Activated T-cell treated with anti-CD3 and anti-CD28 coated beads, Interleukin-2, amount 50 U/mL, for 72 hours (primary cell): Measurements from ENCODE around the gene ZCCHC7. TPM values are rescaled to one million over a fixed set of nuclear protein-coding genes. Genes with fewer than 3 reads are reported as not detected.
"Not testable (repeated sequence)": the region's sequence is repeated elsewhere in the genome, so short reads cannot be mapped to it uniquely, and the experiment has no call there.

Source experiments
- ATAC-seq, 2 donors: fragments of 150-1000 bp; cut with Tn5 transposase; replicated peaks in 1 of 2; 2 replicates each; pipeline ENCODE4 v1.10.0; 2021; ENCODE audit warnings: moderate library complexity in 2 of 2, mild to moderate bottlenecking in 1 of 2
- DNase-seq, 2 donors: peaks; one replicate each; pipeline ENCODE4 v3.0.0; 2021 to 2022; ENCODE audit warnings: mixed read lengths in 1 of 2
- H3K27ac Mint-ChIP-seq: one replicate; pipeline ENCODE4 v1.8.0; 2022; ENCODE audit warnings: mild to moderate bottlenecking, moderate library complexity, mixed read lengths
- H3K27me3 Mint-ChIP-seq: one replicate; pipeline ENCODE4 v1.8.0; 2022; ENCODE audit warnings: low read depth, mixed read lengths
- H3K36me3 Mint-ChIP-seq, 2 donors: one replicate each; pipeline ENCODE4 v1.8.0; 2022; ENCODE audit warnings: mixed read lengths in 2 of 2, mild to moderate bottlenecking in 1 of 2; ENCODE audit not compliant: insufficient read depth in 2 of 2
- H3K4me1 Mint-ChIP-seq: one replicate; pipeline ENCODE4 v1.8.0; 2022; ENCODE audit warnings: low read depth, mixed read lengths
- H3K4me3 Mint-ChIP-seq, 2 donors: one replicate each; pipeline ENCODE4 v1.8.0; 2022; ENCODE audit warnings: mild to moderate bottlenecking in 2 of 2, mixed read lengths in 2 of 2, moderate library complexity in 2 of 2
- H3K9me3 Mint-ChIP-seq, 2 donors: one replicate each; pipeline ENCODE4 v1.8.0; 2022; ENCODE audit warnings: mixed read lengths in 2 of 2
- total RNA-seq, 2 donors: library from RNA; stranded (reverse); gene quantifications; one replicate each; pipeline ENCODE4 v1.2.3, GENCODE V29; 2022

Gene ZCCHC7
- total RNA-seq, 2 donors from 2014 or later, result 47.2 to 47.4 TPM

DNA sequence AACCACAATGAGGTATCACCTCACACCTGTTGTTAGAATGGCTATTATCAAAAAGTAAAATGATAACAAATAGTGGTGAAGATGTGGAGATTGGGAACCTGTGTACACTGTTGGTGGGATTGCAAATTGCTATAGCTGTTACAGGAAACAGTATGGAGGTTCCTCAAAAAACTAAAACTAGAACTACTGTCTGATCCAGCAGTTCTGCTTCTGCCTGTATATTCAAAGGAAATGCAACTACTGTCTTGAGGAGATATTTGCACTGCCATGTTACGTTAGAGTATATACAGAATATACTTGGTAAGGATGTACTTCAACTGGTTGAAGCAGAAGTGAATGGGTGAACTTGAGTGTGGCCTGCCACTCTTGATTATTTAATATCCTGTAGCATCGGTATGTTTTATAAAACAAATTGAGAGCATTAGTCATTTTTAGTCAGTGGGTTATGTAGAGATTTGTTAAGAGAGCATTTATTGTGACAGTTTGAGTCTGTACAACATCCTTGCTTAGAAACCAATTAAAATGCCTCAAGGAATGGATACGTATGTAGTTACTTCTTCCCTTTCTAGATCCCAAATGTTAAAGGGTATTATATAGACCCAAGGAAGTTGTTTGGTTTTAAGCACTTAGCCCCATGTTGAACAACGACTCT, 37.5 kb downstream of the ZCCHC7 start:
- Mint-ChIP-seq H3K9me3 (no peaks in the 10 kb centered on the region), H3K36me3 (peaks cover 10 to 27% of the 10 kb centered on the region in 2 donors), H3K27ac (no peak overlapping the region), H3K27me3 (no peaks in the 10 kb centered on the region), H3K4me3 (no peak overlapping the region), H3K4me1 (peaks cover 23% of the 10 kb centered on the region)
- DNase-seq, result no peak
- no peak for ATAC-seq

DNA sequence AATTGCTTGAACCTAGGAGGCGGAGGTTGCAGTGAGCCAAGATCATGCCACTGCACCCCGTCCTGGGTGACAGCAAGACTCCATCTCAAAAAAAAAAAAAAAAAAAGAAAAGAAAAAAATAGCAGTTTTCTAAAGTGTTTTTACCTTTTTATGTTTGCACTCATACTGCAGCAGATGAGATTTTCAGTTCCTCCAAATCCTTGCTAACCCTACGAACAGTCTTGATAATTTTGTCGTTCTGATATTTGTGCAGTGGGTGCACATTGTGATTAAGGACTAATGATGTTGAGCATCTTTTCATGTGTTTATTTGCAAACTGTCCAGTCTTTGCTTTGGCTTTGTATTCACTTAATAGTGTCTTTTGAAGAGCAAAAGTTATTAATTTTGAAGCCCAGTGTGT, 42.9 kb downstream of the ZCCHC7 start:
- ATAC-seq, result no peak
- Mint-ChIP-seq H3K36me3 (peaks cover 6 to 13% of the 10 kb centered on the region in 2 donors), H3K27ac (no peak overlapping the region), H3K4me3 (no peak overlapping the region), H3K9me3 (no peaks in the 10 kb centered on the region), H3K4me1 (no peaks in the 10 kb centered on the region), H3K27me3 (no peaks in the 10 kb centered on the region)
- DNase-seq, result no peak

DNA sequence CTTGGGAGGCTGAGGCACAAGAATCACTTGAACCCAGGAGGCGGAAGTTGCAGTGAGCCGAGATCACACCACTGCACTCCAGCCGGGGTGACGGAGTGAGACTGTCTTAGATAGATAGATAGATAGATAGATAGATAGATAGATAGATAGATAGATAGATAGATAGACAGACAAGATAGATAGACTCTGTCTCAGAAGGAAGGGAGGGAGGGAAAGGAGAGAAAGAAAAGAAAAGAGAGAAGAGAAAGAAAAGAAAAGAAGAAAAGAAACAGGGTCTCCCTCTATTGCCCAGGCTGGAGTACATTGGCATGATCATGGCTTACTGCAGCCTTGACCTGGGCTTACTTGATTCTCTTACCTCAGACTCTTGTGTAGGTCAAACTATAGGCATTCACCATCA, 44.0 kb downstream of the ZCCHC7 start:
- peaks cover 6 to 13% of the 10 kb centered on the region in 2 donors for H3K36me3 Mint-ChIP-seq

GRCh38 chr9:37165644-37166043, 45.3 kb downstream of the ZCCHC7 start:
- H3K4me1 Mint-ChIP-seq, result no peaks in the 10 kb centered on the region
- H3K27me3 Mint-ChIP-seq, result no peaks in the 10 kb centered on the region
- no peak for ATAC-seq
- no peak overlapping the region for H3K27ac Mint-ChIP-seq
- H3K36me3 Mint-ChIP-seq, result peaks cover 3 to 15% of the 10 kb centered on the region in 2 donors
- no peaks in the 10 kb centered on the region for H3K9me3 Mint-ChIP-seq
- H3K4me3 Mint-ChIP-seq, result no peak overlapping the region
- DNase-seq, result no peak

More for the DNA sequence above, 44.0 kb downstream of the ZCCHC7 start:
- not testable (repeated sequence) for H3K27ac Mint-ChIP-seq, H3K27me3 Mint-ChIP-seq, H3K9me3 Mint-ChIP-seq, H3K4me1 Mint-ChIP-seq, ATAC-seq, H3K4me3 Mint-ChIP-seq, DNase-seq

- H3K36me3 Mint-ChIP-seq, result peaks cover 2 to 16% of the 10 kb centered on the region in 2 donors
Measured at GRCh38 chr9:37167456-37168047, 47.2 kb downstream of the ZCCHC7 start.

GRCh38 chr9:37172557-37172956, 52.2 kb downstream of the ZCCHC7 start:
- no peak for ATAC-seq
- peaks cover 0 to 14% of the 10 kb centered on the region in 2 donors for H3K36me3 Mint-ChIP-seq

More at GRCh38 chr9:37167456-37168047, 47.2 kb downstream of the ZCCHC7 start:
- Mint-ChIP-seq H3K27me3 (no peaks in the 10 kb centered on the region), H3K9me3 (no peaks in the 10 kb centered on the region), H3K27ac (peak overlapping the region; percentile 19), H3K4me3 (no peak overlapping the region), H3K4me1 (no peaks in the 10 kb centered on the region)
- DNase-seq (no peak), ATAC-seq (no peak)

GRCh38 chr9:37174247-37174646, 53.9 kb downstream of the ZCCHC7 start:
- Mint-ChIP-seq H3K9me3 (peaks cover 0 to 2% of the 10 kb centered on the region in 2 donors), H3K27me3 (no peaks in the 10 kb centered on the region), H3K36me3 (peaks cover 0 to 14% of the 10 kb centered on the region in 2 donors), H3K27ac (no peak overlapping the region), H3K4me3 (no peak overlapping the region), H3K4me1 (peaks cover 18% of the 10 kb centered on the region)
- DNase-seq (no peak), ATAC-seq (no peak)

More at GRCh38 chr9:37172557-37172956, 52.2 kb downstream of the ZCCHC7 start:
- DNase-seq, result no peak
- no peaks in the 10 kb centered on the region for H3K27me3 Mint-ChIP-seq
- peaks cover 11% of the 10 kb centered on the region for H3K4me1 Mint-ChIP-seq
- H3K27ac Mint-ChIP-seq, result no peak overlapping the region
- peaks cover 0 to 2% of the 10 kb centered on the region in 2 donors for H3K9me3 Mint-ChIP-seq
- H3K4me3 Mint-ChIP-seq, result no peak overlapping the region

DNA sequence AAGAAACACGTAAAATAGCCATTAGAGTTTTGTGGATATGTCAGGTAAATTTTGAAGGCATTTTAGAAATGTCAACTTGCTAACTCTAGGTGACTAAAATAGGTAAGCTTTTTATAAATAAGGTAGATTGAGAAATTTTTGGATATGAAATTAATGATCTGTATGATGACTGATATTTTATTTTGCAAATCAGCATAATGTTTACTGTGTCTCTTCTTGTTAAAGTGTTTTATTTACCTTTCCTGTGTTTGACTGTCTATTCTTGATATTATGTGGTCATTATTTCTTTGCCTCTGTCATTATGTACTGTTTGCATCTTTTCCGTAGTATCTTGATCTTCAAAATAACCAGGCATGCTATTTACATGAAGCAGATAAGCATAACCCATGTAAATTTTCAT, 58.4 kb downstream of the ZCCHC7 start:
- H3K4me1 Mint-ChIP-seq, result peaks cover 24% of the 10 kb centered on the region
- H3K36me3 Mint-ChIP-seq, result peaks cover 0 to 8% of the 10 kb centered on the region in 2 donors
- ATAC-seq (no peak), DNase-seq (no peak)
- H3K4me3 Mint-ChIP-seq, result no peak overlapping the region
- no peaks in the 10 kb centered on the region for H3K27me3 Mint-ChIP-seq
- H3K9me3 Mint-ChIP-seq, result peaks cover 0 to 5% of the 10 kb centered on the region in 2 donors
- no peak overlapping the region for H3K27ac Mint-ChIP-seq

DNA sequence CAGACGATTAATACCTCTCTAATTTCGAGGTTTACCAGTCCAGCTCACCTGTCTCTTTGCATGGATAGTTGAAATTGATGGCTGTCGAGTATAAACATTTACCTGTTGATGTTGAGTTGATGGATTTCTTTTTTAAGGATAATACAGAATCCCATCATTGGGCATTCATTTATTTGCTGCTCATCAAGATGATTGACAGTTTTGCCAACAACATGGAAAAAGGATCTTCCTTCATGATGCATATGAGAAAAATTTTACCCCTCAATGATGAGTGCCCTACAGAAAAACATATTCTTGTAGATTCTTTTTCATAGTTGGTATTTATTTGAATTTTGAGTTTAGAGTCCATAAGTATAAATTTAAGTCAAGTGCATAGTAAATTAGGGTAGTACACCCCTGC, 59.2 kb downstream of the ZCCHC7 start:
- Mint-ChIP-seq H3K36me3 (peaks cover 0 to 10% of the 10 kb centered on the region in 2 donors), H3K4me3 (no peak overlapping the region), H3K27me3 (no peaks in the 10 kb centered on the region), H3K9me3 (peaks cover 0 to 6% of the 10 kb centered on the region in 2 donors), H3K27ac (no peak overlapping the region), H3K4me1 (peaks cover 31% of the 10 kb centered on the region)
- no peak for ATAC-seq
- no peak for DNase-seq

DNA sequence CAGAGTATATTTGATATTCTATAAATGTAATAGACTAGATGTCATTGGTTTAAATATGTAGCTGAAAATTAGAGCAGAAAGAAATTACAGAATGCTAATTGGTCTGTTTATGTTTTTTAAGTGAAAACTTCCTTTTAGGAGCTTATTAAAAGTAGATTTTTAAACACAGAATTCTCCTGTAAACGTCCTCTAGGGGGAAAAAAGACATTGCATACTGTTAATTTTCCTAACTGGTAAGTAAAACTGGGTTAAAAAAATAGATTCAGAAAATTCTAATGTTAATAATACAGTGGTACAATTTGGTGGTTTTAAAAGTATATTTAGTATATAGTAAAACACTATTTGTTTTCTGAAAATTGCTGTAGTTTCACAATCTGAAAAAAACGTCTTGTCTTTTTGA, 59.8 kb downstream of the ZCCHC7 start:
- Mint-ChIP-seq H3K4me1 (peaks cover 34% of the 10 kb centered on the region), H3K36me3 (peaks cover 0 to 15% of the 10 kb centered on the region in 2 donors), H3K4me3 (no peak overlapping the region), H3K27me3 (no peaks in the 10 kb centered on the region), H3K9me3 (peaks cover 0 to 7% of the 10 kb centered on the region in 2 donors), H3K27ac (no peak overlapping the region)
- DNase-seq (no peak), ATAC-seq (no peak)

DNA sequence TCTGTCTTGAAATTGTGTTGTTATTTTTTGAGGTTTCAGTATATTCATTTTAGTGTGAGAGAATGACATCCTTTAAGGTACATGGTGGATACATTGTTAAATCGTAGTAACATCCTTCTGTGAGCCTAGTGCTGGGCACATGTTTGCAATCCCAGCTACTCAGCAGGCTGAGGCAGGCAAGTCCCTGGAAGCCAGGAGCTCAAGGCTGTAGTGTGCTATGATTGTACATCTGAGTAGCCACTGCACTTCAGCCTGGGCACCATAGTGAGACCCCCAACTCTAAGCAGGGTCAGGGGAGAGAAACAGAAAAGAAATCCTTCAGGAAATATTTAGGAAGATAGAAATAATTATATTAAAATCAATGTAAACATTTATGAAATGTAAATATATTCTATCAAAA, 62.3 kb downstream of the ZCCHC7 start:
- DNase-seq (no peak), ATAC-seq (no peak)
- peaks cover 0 to 7% of the 10 kb centered on the region in 2 donors for H3K9me3 Mint-ChIP-seq
- H3K36me3 Mint-ChIP-seq, result peaks cover 0 to 18% of the 10 kb centered on the region in 2 donors
- H3K27me3 Mint-ChIP-seq, result no peaks in the 10 kb centered on the region
- H3K27ac Mint-ChIP-seq, result no peak overlapping the region
- peaks cover 31% of the 10 kb centered on the region for H3K4me1 Mint-ChIP-seq
- H3K4me3 Mint-ChIP-seq, result no peak overlapping the region

DNA sequence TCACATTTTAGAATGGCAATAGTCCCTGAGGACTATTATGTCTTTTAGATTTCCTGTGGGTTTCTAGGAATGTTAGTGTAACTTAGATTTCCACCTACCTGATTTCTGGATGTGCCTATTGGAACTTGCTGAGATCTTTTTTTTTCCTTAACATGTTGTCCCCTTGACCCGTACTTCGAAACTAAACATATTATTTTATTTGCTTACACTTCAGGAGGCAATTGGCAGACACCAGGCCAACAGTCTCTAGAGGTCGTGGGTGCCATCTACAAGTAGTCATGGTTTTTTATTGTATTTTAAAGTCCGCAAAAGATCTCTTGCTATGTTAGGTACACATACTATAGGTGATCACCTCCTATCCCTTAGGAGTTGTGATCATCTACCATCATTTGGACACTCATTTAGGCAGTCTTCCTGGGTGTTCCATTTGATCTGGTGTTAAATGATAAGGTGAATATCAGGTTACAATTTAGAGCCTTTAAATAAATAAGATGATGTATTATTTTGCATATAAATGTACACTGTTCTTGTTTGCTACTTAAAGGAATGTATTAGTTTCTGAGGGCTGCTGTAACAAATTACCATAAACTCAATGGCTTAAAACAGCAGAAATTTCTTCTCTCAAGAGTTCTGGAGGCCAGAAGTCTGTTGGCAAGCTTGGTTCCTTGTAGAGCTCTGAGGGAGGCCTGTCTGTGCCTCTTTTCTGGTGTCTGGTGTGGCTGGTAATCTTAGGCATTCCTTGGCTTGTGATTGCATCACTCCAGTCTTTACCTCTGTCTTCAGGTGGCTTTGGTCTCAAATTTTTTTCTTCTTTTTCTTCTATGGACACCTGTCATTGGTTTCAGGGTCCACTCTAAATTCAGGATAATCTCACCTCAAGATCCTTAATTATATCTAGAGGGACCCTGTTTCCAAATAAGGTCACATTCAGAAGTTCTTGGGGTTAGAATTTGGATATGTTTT, 64.8 kb downstream of the ZCCHC7 start:
- ATAC-seq (no peak), DNase-seq (no peak)
- Mint-ChIP-seq H3K4me3 (no peak overlapping the region), H3K27ac (no peak overlapping the region), H3K36me3 (peaks cover 0 to 31% of the 10 kb centered on the region in 2 donors), H3K27me3 (no peaks in the 10 kb centered on the region), H3K4me1 (peaks cover 37% of the 10 kb centered on the region), H3K9me3 (peaks cover 0 to 10% of the 10 kb centered on the region in 2 donors)

DNA sequence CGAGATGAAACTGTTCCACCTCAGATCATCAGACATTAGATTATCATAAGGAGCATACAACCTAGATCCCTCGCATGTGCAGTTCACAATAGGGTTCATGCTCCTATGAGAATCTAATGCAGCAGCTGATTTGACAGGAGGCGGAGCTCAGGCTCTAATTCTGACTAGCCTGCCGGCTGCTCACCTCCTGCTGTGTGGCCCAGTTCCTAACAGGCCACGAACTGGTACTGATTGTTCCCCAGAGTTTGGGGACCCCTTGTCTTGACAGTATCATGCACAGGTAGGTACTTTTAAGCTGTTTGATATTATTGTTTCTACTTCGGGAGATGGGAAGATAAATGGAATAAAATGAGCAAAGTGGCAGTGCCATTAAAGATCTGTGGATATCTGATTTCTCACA, 66.9 kb downstream of the ZCCHC7 start:
- Mint-ChIP-seq H3K27me3 (no peaks in the 10 kb centered on the region), H3K4me3 (peak overlapping the region; percentile 77 to 78), H3K9me3 (peaks cover 0 to 4% of the 10 kb centered on the region in 2 donors), H3K27ac (peak overlapping the region; percentile 88), H3K36me3 (peaks cover 0 to 28% of the 10 kb centered on the region in 2 donors), H3K4me1 (peaks cover 32% of the 10 kb centered on the region)
- DNase-seq (peak in 1 of 2 donors; percentile 9), ATAC-seq (peak; percentile 43 to 45)
